Activated CD4-positive, CD25-positive, alpha-beta regulatory T cell treated with anti-CD3 and anti-CD28 coated beads, Interleukin-2, amount 50 U/mL, for 24 hours (primary cell): Measurements from ENCODE around the gene MCTP1.

Experiments
- ATAC-seq, 2 donors: fragments of 150-1000 bp; cut with Tn5 transposase; one replicate each; pipeline ENCODE4 v1.10.0; 2021; ENCODE audit warnings: mild to moderate bottlenecking in 1 of 2, moderate library complexity in 1 of 2

The MCTP1 gene

DNA sequence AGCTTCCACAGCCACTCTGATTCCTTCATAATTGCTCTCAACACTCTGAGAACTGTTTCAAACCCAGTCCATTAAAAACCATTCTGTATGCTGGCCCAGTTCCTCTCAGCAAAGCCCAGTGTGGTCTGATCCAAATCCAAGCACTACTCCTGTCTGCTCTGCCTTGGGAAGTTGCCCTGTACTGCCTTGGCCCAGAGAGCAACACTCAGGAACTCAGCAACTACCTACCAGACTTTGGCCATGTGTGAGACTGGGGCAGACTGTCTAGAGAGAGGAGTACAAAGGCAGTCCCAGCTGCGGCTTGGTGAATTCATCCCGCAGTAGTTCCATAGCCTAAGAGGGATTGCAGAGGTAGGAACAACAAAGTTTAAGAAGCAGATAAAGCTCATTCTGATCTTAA is 214.4 kb downstream of the MCTP1 start:
- no peak for ATAC-seq

DNA sequence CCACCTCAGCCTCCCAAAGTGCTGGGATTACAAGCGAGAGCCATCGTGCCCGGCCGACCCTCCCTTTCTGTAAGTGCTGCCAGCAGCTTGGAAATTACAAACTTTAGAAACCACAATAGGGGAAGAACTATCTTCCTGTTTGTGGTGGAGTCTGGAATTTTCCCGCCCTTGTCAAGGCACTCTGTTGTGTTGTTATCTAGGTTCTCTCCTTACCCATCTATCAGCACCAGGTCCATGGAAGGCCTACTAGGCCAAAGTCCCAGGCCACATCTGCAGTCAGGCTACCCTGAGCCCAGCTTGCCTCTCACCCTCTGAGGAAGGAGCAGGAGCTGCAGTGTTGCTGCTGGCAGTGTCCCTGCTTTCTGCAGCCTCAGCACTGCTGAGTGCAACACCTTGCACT is 214.9 kb downstream of the MCTP1 start:
- no peak for ATAC-seq

DNA sequence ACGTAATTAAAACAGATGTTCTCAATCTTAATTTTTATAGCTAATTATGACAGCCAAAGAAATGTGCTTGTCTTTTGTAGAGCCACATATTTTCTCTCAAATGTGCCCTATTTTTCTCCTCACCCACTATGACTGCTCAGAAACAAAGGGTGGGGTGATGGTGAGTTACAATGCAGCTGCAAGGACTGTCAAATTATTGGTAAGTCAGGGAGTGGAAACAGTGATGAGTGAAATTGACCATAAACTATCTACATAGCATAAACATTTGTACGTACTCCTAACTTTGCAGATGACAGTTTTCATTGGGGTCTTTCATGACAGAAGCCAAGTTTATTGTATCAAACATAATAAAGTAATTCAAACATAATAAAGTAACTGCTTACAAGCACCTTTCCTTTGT is 215.9 kb downstream of the MCTP1 start:
- ATAC-seq, result no peak

DNA sequence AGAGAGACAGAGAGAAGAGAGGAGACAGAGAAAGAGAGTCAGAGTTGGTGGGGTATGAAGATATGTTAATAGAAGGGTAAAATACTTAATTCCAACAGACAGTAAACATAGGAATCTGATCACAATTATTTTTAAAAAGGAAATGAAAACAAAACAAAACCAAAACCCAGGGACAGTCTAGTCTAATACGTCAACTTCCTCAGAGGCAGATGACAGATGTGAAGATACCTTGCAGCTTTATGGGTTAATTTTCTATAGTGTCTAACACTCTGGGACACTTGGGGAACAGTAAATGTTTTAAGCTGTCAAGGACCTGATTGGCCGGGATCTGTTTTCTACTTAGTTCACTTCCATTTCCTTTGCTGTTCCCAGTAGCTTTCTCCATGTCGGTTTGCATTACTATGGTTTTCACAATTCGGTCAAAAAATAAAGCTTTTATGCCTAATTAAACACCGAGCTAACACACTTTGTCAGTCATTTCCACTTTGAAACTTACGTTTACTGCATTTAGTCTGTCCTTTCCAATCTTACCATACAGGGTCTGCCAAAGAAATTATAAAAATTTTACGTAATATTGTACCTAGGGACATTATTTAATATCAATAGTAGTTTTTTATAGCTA is 216.5 kb downstream of the MCTP1 start:
- ATAC-seq, result no peak

DNA sequence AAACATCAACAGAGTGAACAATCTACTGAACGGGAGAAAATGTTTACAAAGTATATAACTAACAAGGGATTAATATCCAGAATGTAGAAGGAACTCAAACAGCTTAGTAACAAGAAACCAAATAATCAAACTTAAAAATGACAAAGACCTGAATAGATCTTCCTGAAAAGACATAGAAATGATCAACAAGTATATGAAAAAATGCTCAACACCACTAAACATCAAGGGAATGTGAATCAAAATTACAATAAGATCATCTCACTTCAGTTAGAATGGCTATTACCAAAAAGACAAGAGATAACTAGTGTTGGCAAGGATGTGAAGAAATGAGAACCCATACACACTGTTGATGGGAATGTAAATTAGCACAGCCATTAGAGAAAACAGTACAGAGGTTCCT is 218.8 kb downstream of the MCTP1 start:
- ATAC-seq, result no peak

DNA sequence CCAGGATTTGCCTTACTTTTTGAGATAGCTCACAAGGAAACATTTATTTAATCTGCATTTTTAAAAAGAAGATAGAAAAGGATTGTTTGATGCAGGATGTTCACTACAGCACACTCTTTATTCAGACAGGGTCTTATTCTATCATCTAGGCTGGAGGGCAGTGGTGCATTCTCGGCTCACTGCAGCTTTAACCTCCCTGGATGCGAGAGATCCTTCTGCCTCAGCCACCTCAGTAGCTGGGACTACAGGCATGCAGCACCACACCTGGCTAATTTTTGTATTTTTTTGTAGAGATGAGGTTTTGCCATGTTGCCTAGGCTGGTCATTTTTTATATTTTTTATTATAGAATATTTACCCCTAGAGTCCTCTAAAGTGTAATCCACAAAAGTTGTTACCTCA is 221.4 kb downstream of the MCTP1 start:
- no peak for ATAC-seq

DNA sequence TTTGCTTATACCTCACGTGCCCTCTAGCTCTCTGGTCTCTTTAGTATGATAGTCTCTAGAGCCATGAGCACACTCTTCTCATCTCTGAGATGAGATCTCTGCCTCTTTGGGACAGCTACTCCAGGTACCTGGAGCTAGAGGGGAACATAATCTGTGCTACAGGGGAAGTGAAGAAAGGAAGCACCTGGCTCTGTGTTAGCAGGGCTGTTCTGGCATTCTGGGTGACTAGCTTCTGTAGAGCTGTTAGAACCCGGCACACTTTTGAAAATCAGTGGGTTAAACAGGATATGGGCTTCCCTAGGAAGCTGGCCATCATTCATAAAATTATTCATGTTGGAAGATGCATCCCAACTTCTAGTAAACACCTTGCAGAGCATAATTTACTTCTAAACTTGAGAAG is 224.8 kb downstream of the MCTP1 start:
- no peak for ATAC-seq

DNA sequence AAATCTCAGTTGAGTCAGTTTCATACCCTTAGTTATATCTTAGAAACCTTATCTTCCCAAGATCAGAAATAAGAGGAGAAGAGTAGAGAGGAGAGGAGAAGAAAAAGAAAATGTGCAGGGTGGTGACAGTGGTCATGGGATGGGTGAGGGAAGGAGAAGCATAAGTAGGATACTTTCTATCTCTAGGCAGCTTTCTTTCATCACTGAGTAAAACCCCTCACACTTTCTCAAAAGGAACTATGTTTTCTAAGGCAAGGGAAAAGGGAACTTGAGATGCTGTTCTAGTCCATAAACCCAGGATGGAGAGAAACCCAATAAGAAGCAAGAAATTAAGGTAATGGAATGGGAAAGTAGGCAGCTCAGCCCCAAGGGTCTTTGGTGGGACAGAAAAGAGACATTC is 225.3 kb downstream of the MCTP1 start:
- ATAC-seq, result no peak

DNA sequence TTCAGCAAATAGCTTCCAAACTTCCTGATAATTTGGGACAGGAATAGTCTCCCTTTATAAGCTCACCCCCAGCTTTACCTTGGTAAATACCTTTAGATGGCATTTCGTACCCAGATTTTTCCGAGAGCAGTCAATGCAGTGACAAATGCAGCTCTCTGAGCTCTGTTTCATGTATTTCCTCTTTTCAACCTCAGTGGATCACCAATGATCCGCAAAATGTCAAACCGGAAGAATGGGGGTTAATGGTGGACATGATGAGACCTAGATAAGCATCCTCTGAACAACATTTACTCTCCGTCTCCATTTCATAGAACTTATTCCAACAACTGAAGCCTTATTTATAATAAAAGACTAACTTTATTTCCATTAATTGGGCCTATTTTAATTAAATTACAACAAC is 227.3 kb downstream of the MCTP1 start:
- no peak for ATAC-seq

DNA sequence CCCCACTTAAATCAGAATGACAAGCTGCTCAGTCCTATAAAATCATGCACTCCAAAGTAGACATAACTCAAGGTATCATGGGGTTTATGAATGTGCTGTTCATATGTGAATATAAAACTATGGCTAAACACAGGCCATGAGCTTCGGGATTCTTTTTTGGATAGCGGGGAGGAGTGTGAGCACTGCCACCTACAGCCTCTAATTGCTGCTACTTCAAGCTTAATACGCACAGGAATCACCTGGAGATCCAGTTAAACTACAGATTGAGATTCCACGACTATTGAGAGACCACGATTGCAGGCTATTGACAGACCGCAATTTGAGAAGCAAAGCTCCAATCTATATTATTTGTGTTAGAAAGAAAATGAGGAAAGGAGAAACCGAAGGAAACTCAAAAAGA is 231.6 kb downstream of the MCTP1 start:
- ATAC-seq, result no peak

DNA sequence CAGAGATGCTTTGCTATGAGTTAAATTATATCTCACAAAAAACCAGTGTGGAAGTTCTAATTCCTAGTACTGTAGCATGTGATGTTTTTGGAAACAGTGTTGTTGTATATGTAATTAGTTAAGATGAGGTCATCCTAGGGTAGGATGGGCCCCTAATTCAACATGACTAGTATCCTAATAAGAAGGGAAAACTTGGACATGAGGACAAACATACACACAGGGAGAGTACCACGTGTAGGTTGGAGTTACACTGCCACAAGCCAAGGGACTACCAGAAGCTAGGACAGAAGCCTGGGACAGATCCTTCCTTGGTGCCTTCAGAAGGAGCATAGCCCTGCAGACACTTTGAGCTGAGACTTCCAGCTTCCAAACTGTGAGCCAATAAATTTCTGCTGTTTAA is 234.2 kb downstream of the MCTP1 start:
- ATAC-seq, result no peak

DNA sequence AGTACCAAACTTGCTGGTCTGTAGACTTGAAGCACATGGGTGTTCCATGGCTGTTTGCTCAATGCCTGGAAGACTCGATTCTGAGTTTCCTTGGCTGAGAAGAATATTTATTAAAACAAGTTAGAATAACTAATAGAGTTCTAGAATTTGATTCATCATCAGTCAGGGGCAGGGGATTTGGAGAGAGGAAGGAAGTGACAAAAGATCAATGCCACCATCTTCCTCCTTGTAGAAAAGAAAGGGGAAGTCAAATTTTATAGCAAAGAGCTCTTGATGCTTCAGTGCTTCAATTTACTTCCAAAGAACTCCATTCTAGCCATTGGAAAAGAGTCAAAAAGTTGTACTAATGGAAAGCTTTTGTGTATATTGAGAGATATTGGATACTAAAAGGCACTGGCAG is 236.3 kb downstream of the MCTP1 start:
- no peak for ATAC-seq

DNA sequence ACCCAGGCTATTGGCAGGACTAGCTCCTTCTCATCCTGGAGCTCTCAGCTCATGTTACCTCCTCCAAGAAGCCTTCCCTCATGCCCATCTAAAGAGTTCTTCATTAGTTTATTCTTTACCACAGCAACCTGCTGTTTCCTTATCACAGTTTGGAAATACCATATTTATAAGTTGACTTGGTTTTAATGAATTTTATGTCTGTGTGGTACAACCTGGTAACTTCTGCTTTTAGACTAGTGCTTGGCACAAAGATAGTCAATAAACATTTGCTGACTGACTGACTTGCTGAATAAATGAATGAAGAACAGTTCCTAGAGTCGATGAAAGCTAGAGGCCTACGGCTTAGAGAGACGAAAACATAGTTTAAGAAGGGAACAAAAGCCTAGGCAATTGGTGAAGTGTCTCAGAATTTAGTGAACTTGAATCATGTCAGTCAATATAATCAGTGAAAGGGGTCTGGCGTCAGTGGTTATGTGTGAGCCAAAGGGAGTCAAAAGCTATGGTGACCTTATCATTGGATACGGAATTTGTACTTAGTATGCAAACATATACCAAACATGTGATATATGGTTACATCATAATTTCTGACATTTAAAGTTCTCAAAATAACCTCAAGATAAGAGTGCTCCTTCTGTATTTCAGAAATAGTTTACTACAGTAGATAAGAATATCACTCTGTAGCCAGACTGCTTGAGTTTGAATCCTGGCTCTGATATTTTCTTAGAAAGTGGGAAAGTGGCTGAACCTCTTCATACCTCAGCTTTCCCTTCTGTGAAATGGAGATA is 239.5 kb downstream of the MCTP1 start:
- no peak for ATAC-seq

DNA sequence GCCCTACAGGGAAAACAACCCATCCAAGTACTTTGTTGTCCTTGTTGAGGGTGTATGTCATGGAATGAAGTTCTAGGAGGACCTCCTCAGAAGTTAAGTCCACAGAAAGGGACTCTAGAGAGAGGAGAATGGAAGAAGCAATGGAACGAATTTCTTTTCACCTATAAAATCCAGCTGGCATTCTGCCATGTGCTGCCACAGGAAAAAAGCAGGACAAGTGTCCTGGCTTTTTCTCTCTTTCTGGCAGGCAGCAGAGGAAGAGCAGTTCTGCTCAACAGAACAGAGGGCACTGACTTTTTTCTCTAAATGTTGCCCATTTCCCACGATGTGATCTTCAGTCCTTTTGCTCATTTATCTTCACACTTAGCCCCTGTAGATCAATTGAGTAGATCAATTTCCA is 240.8 kb downstream of the MCTP1 start:
- no peak for ATAC-seq

DNA sequence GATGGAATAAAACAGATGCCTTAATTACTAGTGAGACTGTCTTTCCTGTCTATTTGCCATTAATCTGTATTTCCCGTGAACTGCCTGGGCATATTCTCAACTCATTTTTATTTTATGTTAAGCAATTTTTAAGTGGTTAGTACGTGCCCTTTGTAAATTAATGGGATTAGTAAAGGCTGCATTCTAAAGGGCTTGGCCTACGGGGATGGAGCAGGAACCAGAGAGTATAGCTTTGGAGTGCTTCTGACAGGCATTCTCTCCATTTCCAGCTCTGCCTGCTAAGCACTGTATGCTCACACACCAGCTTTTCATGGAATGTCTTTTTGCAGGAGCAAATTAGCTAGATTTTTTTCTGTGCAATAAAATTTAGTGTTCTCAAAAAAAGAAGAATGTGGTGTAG is 241.2 kb downstream of the MCTP1 start:
- ATAC-seq, result no peak

DNA sequence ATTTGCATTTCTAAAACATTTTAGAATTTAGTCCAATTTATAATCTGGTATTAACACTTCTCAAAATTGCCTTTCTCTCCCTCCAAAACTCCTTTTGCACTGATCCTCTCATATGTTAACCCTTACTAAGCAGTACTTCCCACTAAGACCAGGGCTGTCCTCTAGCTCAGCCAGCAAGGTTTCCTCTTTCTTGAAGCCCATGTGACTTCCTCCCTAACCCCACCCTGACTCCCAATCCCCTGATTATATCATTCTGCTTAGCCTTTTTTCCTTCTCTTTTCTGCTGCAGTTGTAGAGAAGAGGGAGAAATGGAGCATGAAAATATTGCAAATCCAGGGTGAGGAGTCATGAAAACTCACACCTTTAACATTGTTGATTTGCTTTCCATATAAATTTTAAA is 241.7 kb downstream of the MCTP1 start:
- no peak for ATAC-seq

DNA sequence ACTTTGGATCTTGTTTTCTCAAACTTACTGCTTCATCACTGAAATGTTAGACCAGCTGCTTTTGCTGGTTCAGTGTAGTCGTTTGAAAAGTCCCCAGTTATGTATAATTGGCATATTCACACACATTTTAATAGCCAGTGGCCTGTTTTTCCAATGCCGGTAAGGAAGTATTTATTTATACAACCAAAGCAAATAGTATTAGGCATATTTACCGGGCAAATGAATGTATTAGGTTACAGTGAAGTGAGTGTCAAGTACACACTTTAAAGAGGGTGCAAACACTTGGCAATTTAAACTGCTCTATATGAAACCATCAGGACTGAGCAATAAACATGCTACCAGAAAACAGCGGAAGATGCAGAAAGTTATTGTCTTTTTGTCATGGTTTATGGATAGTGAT is 242.9 kb downstream of the MCTP1 start:
- no peak for ATAC-seq

DNA sequence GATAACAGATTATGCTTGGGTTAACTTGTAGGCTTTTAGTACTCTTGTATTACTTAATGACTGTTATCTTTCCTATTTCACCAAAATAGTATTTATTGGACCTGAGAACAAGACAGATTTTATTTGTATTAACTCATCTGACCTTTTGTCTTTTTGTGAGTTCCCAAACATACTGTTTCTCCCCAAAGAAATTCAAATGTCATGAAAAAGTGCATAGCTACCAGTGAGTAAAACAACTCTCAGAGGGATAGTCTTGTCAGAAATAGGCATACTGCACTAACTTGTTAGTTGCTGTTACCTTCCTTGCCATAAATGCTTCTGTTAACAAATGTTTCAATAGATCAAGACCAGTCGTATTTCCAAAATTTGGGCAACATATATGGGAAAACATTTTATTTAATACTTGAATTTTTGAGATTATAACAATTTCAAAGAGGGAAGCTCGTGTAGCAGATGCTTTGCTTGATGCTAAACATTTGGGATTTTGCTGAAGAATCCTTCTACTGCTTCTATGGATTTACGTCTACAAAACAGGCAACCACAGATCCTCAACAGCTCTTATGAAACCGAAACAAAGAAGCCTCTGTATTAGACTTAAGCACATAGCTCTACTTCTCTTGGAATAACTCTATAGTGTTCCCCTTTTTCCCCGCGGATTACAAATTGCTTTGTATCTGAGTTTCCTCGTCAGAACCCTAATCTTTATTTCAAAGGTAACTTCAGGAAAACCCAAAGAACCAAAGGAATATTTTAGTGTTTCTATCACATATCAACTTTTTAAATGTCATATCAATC is 248.8 kb downstream of the MCTP1 start:
- ATAC-seq, result no peak

DNA sequence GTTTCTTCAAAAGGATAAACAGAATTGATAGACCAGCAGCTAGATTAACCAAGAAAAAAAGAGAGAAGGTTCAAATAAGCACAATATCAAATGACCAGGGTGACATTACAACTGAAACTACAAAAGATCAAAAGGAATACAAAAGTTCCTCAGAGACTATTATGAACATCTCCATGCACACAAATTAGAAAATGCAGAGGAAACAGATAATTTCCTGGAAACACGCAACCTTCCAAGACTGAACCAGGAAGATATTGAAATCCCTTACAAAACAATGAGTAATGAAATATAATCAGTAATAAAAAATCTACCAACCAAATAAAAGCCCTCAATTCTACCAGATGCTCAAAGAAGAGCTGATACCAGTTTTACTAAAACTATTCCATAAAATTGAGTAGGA is 252.1 kb downstream of the MCTP1 start:
- no peak for ATAC-seq

DNA sequence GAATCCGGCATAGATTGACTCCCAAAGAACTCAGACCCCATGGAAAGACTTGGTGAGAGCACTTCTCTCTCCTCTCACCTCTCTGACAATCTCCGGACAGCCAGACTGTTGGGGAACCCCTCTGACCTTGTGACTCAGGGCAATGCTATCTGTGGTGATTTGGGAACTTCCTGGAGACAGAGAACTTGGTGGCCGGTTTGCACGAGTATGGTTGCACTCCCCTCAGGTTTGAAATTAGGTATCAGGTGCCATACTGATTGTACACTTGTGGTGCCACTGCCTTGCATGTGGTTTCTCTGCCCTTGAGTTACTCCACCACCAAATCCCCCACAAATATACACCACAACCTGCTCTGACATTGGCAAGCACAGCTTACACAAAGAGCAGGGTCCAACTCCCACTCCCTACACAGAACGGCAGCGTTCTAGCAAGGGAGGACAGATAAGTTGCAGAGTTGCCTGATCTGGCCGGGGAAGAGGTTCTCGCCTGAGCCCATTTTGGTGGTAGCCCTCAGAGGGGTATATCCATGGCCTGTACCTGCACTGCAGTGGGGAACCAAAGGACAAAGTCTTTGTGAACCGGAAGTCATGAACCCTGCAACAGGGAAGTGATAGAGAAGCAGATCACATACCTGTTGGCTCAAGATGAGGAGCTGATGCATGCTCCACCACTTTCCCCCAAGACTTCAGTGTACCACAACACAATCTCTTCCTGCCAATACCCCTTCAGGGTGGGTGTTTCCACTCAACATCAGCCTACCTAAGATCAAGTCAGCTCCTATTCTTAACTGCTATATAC is 255.1 kb downstream of the MCTP1 start:
- no peak for ATAC-seq

DNA sequence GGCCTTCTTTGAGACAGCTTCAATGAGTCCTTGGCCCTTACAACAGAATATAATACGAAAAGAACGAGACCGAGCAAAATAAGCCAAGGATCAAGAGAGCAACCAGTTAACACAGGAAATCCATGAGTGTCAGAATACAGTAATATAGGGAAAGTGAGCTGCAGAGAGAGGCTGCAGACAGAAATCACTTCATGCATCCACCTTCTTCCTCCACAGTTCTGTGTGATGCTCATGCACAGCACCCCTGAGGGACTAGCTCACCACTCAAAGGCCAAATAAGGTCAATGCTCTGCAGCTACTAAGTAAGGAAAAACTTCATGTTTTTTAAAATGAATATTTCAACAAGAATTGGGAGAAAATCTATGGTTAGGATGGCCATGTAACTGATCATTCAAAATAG is 257.1 kb downstream of the MCTP1 start:
- ATAC-seq, result no peak

DNA sequence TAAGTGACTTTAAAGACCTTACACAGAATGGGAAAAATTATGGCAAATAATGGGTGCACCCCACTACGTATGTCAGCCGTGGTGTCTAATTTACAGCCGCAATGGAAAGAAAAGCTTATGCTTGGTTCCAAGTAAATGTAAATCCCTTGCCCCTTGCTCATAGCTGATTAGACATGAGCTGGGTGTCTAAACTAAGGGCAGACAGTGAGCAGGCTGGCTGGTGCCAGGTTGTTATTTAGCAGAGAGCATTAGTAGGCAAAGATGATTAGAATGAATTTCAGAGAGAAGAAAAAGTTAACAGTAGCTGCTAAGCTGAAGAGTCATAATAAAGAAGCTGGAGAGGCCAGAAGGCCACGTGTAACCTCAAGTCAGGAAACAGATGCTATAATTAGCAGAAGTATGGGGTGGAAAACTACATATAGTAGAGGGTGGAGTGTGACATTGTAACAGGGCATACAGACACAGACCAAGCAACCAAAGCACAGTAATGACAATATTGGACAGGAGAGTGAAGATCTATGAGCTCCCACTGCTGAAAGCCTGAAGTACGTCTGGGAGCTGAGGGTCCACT is 257.7 kb downstream of the MCTP1 start:
- no peak for ATAC-seq

DNA sequence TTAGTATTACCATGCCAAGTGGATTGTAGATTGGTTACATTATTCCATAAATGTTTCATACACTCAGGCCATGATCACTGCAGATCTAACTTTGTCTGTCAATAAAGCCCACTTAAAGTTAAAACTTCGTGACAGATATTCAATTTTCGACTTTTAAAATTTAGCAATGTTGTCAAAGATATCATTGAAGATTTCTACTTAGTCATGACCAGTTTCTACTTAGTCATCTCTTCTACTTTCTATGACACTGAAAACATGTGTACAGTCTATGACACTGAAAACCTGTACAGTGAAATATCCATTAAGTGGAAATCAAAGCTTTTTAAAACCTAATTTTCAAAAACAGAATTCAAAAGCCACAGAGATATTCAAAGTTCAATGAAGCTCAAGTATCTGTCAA is 258.2 kb downstream of the MCTP1 start:
- no peak for ATAC-seq
